Gastroesophageal sphincter (tissue), 3 donors: ENCODE measurements around the gene LRRC45.
A peak's percentile ranks its signal among the peaks of the same experiment; 100 is the strongest.

Source experiments
- POLR2A ChIP-seq, 2 donors: fragments of 450-650 bp; IDR thresholded peaks; one replicate each; pipeline ENCODE4 v1.6.1; 2017; ENCODE audit warnings: antibody characterized with exemption in 2 of 2, mild to moderate bottlenecking in 2 of 2, moderate library complexity in 1 of 2
- TF ChIP-seq, protein P1 (sequence below), 4 experiments: fragments of 200-600 bp in 2 of 4; fragments of 450-650 bp in 2 of 4; sonication (generic) in 1 of 4; IDR thresholded peaks; one replicate each; pipeline ENCODE4 v1.5.1; 2017 to 2019; ENCODE audit warnings: antibody characterized with exemption in 4 of 4, mild to moderate bottlenecking in 2 of 4, moderate library complexity in 2 of 4

DNA sequence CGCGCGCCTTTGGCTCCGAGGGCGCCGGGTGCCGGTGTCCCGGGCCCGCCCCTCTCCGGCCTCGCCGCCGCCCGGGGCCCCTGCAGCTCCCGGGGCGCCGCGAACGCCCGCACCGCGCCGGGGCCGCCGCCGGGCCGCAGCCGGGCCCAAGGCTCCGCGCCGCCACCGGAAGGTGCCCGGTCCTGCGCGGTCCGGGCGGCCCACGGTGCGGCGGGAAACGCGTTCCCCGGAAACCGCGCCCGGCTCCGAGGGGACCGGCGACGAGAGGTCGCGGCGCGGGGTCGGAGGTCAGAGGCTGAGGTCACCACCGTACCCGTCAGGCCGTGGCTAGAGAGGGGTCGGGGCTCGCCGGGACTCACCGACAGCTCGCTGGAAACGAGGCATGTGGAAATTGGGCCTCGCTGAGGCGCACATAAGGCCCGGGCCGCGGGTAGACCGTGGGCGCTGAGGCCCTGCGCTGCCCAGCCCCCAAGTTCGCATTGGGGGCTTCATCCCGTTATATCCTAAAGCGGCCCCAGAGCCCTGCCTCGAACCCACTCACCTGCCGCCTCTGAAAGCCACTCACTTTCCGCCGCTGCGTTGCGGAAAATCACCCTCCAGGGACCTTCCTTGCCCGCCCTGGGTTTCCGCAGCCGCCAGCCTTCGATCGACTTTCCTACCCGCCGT lies 42.7 kb downstream of the LRRC45 start, which contains the start of gene DUS1L:
- TF ChIP-seq, protein P1, sequence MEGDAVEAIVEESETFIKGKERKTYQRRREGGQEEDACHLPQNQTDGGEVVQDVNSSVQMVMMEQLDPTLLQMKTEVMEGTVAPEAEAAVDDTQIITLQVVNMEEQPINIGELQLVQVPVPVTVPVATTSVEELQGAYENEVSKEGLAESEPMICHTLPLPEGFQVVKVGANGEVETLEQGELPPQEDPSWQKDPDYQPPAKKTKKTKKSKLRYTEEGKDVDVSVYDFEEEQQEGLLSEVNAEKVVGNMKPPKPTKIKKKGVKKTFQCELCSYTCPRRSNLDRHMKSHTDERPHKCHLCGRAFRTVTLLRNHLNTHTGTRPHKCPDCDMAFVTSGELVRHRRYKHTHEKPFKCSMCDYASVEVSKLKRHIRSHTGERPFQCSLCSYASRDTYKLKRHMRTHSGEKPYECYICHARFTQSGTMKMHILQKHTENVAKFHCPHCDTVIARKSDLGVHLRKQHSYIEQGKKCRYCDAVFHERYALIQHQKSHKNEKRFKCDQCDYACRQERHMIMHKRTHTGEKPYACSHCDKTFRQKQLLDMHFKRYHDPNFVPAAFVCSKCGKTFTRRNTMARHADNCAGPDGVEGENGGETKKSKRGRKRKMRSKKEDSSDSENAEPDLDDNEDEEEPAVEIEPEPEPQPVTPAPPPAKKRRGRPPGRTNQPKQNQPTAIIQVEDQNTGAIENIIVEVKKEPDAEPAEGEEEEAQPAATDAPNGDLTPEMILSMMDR (IDR thresholded peaks at IDR 0.05), result no peak
- peak; percentile 23 to 69 for TF ChIP-seq POLR2A (IDR thresholded peaks at IDR 0.05)
